Measurements from ENCODE around the gene ATAD3A. TPM values are rescaled to one million over a fixed set of nuclear protein-coding genes. Genes with fewer than 3 reads are reported as not detected.
"Not testable (repeated sequence)": the region's sequence is repeated elsewhere in the genome, so short reads cannot be mapped to it uniquely, and the experiment has no call there.

Gene ATAD3A
- total RNA-seq, 1 donor from 2014 or later = 17.1 TPM

- DNase-seq (ENCODE audit: low read depth in 2 of 2) = not testable (repeated sequence)
Observed at GRCh38 chr1:1523226-1523625, 11.3 kb downstream of the ATAD3A start.

GRCh38 chr1:1523651-1524050, 11.7 kb downstream of the ATAD3A start:
- DNase-seq (ENCODE audit: low read depth in 2 of 2) = not testable (repeated sequence)

- not testable (repeated sequence) for DNase-seq (ENCODE audit: low read depth in 2 of 2)
Observed at GRCh38 chr1:1524750-1525383, 12.9 kb downstream of the ATAD3A start.

GRCh38 chr1:1526476-1526875, 14.5 kb downstream of the ATAD3A start:
- DNase-seq (ENCODE audit: low read depth in 2 of 2) = not testable (repeated sequence)

GRCh38 chr1:1527092-1527816, 15.3 kb downstream of the ATAD3A start:
- DNase-seq (ENCODE audit: low read depth in 2 of 2) = no peak

- no peak for DNase-seq (ENCODE audit: low read depth in 2 of 2)
Observed at GRCh38 chr1:1528301-1529267, 16.6 kb downstream of the ATAD3A start.

GRCh38 chr1:1529321-1529720, 17.4 kb downstream of the ATAD3A start:
- no peak for DNase-seq (ENCODE audit: low read depth in 2 of 2)

- no peak for DNase-seq (ENCODE audit: low read depth in 2 of 2)
Observed at GRCh38 chr1:1529936-1530335, 18.0 kb downstream of the ATAD3A start.

GRCh38 chr1:1531947-1532346, 20.0 kb downstream of the ATAD3A start:
- no peak for DNase-seq (ENCODE audit: low read depth in 2 of 2)

- DNase-seq (ENCODE audit: low read depth in 2 of 2) = not testable (repeated sequence)
Observed at GRCh38 chr1:1533176-1533893, 21.4 kb downstream of the ATAD3A start.

- DNase-seq (ENCODE audit: low read depth in 2 of 2) = not testable (repeated sequence)
Observed at GRCh38 chr1:1533894-1534291, 21.9 kb downstream of the ATAD3A start.

- no peak for DNase-seq (ENCODE audit: low read depth in 2 of 2)
Observed at GRCh38 chr1:1534401-1535154, 22.6 kb downstream of the ATAD3A start.

GRCh38 chr1:1535201-1536018, 23.4 kb downstream of the ATAD3A start:
- DNase-seq (ENCODE audit: low read depth in 2 of 2) = no peak

GRCh38 chr1:1536019-1536937, 24.3 kb downstream of the ATAD3A start:
- DNase-seq (ENCODE audit: low read depth in 2 of 2) = no peak

- DNase-seq (ENCODE audit: low read depth in 2 of 2) = no peak
Observed at GRCh38 chr1:1536938-1537546, 25.1 kb downstream of the ATAD3A start.

GRCh38 chr1:1537626-1538250, 25.8 kb downstream of the ATAD3A start:
- DNase-seq (ENCODE audit: low read depth in 2 of 2) = no peak

GRCh38 chr1:1538334-1538733, 26.4 kb downstream of the ATAD3A start:
- DNase-seq (ENCODE audit: low read depth in 2 of 2) = no peak

- no peak for DNase-seq (ENCODE audit: low read depth in 2 of 2)
Observed at GRCh38 chr1:1538989-1539309, 27.0 kb downstream of the ATAD3A start.
